ENCODE measurements around the gene MRPL58. TPM values are rescaled to one million over a fixed set of nuclear protein-coding genes. Genes with fewer than 3 reads are reported as not detected.

The MRPL58 gene
- total and polyA plus RNA-seq, 2 of the 8 experiments (the other 6 are each of a cell fraction or from before 2014, with no cell fraction given) = 43.6 to 49.1 TPM

DNA sequence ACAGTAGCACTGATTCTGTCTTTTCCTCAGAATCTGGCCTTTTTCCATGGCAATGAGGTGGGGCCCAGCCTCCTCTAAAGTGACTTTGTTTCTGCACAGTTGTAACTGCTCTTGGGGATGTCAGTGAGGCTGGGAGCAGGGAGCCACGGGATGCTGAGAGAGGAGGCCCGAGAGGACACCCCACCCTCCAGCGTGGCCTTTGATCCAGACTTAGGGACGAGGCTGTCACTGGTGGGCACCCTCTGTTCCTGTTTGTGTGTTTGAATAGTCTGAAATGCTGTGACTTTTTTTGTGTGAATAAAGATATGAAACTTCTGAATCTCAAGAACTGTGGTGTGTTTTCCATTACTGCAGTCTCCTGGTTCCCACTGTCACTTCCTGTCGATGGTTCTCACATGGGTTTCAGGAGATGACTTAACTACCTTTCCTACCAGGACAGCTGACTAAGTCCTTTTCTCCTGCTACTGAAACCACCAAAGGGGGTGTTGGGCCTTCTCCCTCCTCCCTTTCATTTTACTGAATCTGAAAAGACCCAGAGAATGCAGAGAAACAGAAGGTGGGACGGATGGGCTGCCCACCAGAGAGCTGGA is 53.2 kb downstream of the MRPL58 start (continued):
- TF ChIP-seq, protein P1, sequence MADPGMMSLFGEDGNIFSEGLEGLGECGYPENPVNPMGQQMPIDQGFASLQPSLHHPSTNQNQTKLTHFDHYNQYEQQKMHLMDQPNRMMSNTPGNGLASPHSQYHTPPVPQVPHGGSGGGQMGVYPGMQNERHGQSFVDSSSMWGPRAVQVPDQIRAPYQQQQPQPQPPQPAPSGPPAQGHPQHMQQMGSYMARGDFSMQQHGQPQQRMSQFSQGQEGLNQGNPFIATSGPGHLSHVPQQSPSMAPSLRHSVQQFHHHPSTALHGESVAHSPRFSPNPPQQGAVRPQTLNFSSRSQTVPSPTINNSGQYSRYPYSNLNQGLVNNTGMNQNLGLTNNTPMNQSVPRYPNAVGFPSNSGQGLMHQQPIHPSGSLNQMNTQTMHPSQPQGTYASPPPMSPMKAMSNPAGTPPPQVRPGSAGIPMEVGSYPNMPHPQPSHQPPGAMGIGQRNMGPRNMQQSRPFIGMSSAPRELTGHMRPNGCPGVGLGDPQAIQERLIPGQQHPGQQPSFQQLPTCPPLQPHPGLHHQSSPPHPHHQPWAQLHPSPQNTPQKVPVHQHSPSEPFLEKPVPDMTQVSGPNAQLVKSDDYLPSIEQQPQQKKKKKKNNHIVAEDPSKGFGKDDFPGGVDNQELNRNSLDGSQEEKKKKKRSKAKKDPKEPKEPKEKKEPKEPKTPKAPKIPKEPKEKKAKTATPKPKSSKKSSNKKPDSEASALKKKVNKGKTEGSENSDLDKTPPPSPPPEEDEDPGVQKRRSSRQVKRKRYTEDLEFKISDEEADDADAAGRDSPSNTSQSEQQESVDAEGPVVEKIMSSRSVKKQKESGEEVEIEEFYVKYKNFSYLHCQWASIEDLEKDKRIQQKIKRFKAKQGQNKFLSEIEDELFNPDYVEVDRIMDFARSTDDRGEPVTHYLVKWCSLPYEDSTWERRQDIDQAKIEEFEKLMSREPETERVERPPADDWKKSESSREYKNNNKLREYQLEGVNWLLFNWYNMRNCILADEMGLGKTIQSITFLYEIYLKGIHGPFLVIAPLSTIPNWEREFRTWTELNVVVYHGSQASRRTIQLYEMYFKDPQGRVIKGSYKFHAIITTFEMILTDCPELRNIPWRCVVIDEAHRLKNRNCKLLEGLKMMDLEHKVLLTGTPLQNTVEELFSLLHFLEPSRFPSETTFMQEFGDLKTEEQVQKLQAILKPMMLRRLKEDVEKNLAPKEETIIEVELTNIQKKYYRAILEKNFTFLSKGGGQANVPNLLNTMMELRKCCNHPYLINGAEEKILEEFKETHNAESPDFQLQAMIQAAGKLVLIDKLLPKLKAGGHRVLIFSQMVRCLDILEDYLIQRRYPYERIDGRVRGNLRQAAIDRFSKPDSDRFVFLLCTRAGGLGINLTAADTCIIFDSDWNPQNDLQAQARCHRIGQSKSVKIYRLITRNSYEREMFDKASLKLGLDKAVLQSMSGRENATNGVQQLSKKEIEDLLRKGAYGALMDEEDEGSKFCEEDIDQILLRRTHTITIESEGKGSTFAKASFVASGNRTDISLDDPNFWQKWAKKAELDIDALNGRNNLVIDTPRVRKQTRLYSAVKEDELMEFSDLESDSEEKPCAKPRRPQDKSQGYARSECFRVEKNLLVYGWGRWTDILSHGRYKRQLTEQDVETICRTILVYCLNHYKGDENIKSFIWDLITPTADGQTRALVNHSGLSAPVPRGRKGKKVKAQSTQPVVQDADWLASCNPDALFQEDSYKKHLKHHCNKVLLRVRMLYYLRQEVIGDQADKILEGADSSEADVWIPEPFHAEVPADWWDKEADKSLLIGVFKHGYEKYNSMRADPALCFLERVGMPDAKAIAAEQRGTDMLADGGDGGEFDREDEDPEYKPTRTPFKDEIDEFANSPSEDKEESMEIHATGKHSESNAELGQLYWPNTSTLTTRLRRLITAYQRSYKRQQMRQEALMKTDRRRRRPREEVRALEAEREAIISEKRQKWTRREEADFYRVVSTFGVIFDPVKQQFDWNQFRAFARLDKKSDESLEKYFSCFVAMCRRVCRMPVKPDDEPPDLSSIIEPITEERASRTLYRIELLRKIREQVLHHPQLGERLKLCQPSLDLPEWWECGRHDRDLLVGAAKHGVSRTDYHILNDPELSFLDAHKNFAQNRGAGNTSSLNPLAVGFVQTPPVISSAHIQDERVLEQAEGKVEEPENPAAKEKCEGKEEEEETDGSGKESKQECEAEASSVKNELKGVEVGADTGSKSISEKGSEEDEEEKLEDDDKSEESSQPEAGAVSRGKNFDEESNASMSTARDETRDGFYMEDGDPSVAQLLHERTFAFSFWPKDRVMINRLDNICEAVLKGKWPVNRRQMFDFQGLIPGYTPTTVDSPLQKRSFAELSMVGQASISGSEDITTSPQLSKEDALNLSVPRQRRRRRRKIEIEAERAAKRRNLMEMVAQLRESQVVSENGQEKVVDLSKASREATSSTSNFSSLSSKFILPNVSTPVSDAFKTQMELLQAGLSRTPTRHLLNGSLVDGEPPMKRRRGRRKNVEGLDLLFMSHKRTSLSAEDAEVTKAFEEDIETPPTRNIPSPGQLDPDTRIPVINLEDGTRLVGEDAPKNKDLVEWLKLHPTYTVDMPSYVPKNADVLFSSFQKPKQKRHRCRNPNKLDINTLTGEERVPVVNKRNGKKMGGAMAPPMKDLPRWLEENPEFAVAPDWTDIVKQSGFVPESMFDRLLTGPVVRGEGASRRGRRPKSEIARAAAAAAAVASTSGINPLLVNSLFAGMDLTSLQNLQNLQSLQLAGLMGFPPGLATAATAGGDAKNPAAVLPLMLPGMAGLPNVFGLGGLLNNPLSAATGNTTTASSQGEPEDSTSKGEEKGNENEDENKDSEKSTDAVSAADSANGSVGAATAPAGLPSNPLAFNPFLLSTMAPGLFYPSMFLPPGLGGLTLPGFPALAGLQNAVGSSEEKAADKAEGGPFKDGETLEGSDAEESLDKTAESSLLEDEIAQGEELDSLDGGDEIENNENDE (IDR thresholded peaks at IDR 0.05; ENCODE audit: insufficient replicate concordance, low read length) = no peak
- no peak for TF ChIP-seq RFX5 (IDR thresholded peaks at IDR 0.05; ENCODE audit: borderline replicate concordance, low read depth, low read length)
- TF ChIP-seq SP1 (IDR thresholded peaks at IDR 0.05; ENCODE audit: low read depth, low read length) = no peak
- TF ChIP-seq SAP30 (IDR thresholded peaks at IDR 0.05; ENCODE audit: insufficient read depth, insufficient replicate concordance, low read length) = no peak
- no peak for TF ChIP-seq RAD21 (IDR thresholded peaks at IDR 0.05 in 1 of 2, conservative IDR thresholded peaks at IDR 0.05 in 1 of 2; ENCODE audit: low read depth in 2 of 2, low read length in 2 of 2)
- TF ChIP-seq, protein P2, sequence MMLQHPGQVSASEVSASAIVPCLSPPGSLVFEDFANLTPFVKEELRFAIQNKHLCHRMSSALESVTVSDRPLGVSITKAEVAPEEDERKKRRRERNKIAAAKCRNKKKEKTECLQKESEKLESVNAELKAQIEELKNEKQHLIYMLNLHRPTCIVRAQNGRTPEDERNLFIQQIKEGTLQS (IDR thresholded peaks at IDR 0.05; ENCODE audit: insufficient read depth, low read depth, low read length) = no peak
- TF ChIP-seq KDM5A (IDR thresholded peaks at IDR 0.05; ENCODE audit: low read length) = no peak
- no peak for TF ChIP-seq CREB1 (IDR thresholded peaks at IDR 0.05)
- no peak for TF ChIP-seq BACH1 (IDR thresholded peaks at IDR 0.05; ENCODE audit: low read length)
- TF ChIP-seq EZH2 (IDR thresholded peaks at IDR 0.05; ENCODE audit: low read depth, low read length, severe bottlenecking) = no peak
